ENCODE results near the gene FKBP1A. TPM values are rescaled to one million over a fixed set of nuclear protein-coding genes. Genes with fewer than 3 reads are reported as not detected.

The FKBP1A gene
- total RNA-seq, 1 experiment from 2014 or later, result 196 TPM

- Histone ChIP-seq H2BK20ac (ENCODE audit: low read depth, low read length, poor library complexity, severe bottlenecking) (no peak overlapping the region), H3K27me3 (ENCODE audit: insufficient read depth, low read length) (no peaks in the 10 kb centered on the region), H4K5ac (ENCODE audit: insufficient read length, low read depth, low read length) (no peak overlapping the region), H3K4me1 (ENCODE audit: insufficient read depth, low read length) (peaks cover 6% of the 10 kb centered on the region), H2BK120ac (ENCODE audit: low read depth, low read length, poor library complexity, severe bottlenecking) (no peak overlapping the region), H3T11ph (ENCODE audit: low read length) (no peak overlapping the region), H4K20me1 (ENCODE audit: control insufficient read depth, insufficient read depth, insufficient read length) (no peaks in the 10 kb centered on the region), H3K18ac (ENCODE audit: insufficient read length, low read depth, low read length) (no peak overlapping the region), H2AK5ac (ENCODE audit: insufficient read length, low read length) (no peak overlapping the region), H3K79me2 (ENCODE audit: insufficient read depth, low read length) (peaks cover 46% of the 10 kb centered on the region), H3K9me3 (ENCODE audit: control insufficient read depth, low read depth, low read length) (no peaks in the 10 kb centered on the region), H4K8ac (replicated peaks; ENCODE audit: insufficient read length, low read depth, low read length) (no peak overlapping the region), H3K14ac (ENCODE audit: insufficient read depth, low read length) (no peak overlapping the region), H2BK5ac (ENCODE audit: insufficient read length, low read length) (no peak overlapping the region), H3K23me2 (ENCODE audit: insufficient read length, low read depth, low read length, poor library complexity, severe bottlenecking) (no peaks in the 10 kb centered on the region), H3K56ac (ENCODE audit: insufficient read length, low read depth, low read length) (no peak overlapping the region), H2AFZ (ENCODE audit: low read length) (no peak overlapping the region), H2BK12ac (ENCODE audit: insufficient read length, low read depth, low read length) (no peak overlapping the region), H4K91ac (ENCODE audit: insufficient read length, low read depth, low read length) (no peak overlapping the region), H2BK15ac (ENCODE audit: low read depth, low read length) (no peak overlapping the region), H3K23ac (ENCODE audit: insufficient read length, low read depth, low read length) (no peak overlapping the region), H3K9ac (ENCODE audit: extremely low read depth, insufficient read length, low read length) (no peak overlapping the region), H3K4ac (ENCODE audit: low read depth, low read length) (no peak overlapping the region), H3K27ac (ENCODE audit: insufficient read length, low read depth, low read length) (no peak overlapping the region), H3K4me2 (ENCODE audit: insufficient read depth, insufficient read length, low read length) (no peak overlapping the region), H3K79me1 (ENCODE audit: insufficient read depth, low read depth, low read length, poor library complexity, severe bottlenecking) (peaks cover 27% of the 10 kb centered on the region)
- Mint-ChIP-seq H3K36me3 (ENCODE audit: insufficient read depth in 1 of 3, low read depth in 3 of 3) (peaks cover 3 to 24% (median 13%) of the 10 kb centered on the region in 3 experiments; a peak in 6 of 7 replicates), H3K4me1 (peaks cover 29 to 39% of the 10 kb centered on the region in 2 experiments), H3K9me3 (no peaks in the 10 kb centered on the region), H3K4me3 (no peak overlapping the region), H3K27ac (no peak overlapping the region), H3K27me3 (ENCODE audit: low read depth) (no peaks in the 10 kb centered on the region)
- DNase-seq, result no peak
- no peak for TF ChIP-seq CTCF (conservative IDR thresholded peaks at IDR 0.05)
- WGBS (ENCODE audit: extremely low coverage, insufficient read length, low lambda C conversion rate), result no CpG with 5 or more reads among the region's 5 CpGs
Measured at GRCh38 chr20:1377341-1377871, 15.4 kb downstream of the FKBP1A start.

Data from H9 (cell line).